Stimulated activated CD8-positive, alpha-beta memory T cell treated with anti-CD3 and anti-CD28 coated beads, Interleukin-12 subunit alpha, Interleukin-12 subunit beta, amount 100 ng/mL, for 24 hours (primary cell): Measurements from ENCODE around the gene BIN2.
"Not testable (repeated sequence)": the region's sequence is repeated elsewhere in the genome, so short reads cannot be mapped to it uniquely, and the experiment has no call there.

Experiments used
- DNase-seq: peaks from one replicate; pipeline ENCODE4 v3.0.0-alpha.2; 2020; ENCODE audit errors: extremely low read depth

BIN2 gene

GRCh38 chr12:51311389-51311788, 12.6 kb downstream of the BIN2 start:
- no peak for DNase-seq

- no peak for DNase-seq
Measured at GRCh38 chr12:51307655-51308593, 16.1 kb downstream of the BIN2 start.

- DNase-seq = no peak
Measured at GRCh38 chr12:51306507-51306906, 17.5 kb downstream of the BIN2 start.

DNA sequence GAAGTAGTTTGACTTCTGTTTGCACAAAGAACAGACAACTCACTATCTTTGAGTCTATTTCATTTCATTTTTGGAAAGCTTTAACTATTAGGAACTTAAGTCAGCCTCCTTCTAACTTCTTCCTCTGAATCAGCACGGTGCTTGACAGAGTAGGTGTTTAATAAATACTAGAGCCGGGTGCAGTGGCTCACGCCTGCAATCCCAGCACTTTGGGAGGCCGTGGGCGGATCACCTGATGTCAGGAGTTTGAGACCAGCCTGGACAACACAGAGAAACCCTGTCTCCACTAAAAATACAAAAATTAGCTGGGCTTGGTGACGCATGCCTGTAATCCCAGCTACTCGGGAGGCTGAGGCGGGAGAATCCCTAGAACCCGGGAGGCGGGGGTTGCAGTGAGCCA, 23.2 kb downstream of the BIN2 start:
- DNase-seq = not testable (repeated sequence)

GRCh38 chr12:51295651-51296050, 28.3 kb downstream of the BIN2 start:
- DNase-seq = no peak

DNA sequence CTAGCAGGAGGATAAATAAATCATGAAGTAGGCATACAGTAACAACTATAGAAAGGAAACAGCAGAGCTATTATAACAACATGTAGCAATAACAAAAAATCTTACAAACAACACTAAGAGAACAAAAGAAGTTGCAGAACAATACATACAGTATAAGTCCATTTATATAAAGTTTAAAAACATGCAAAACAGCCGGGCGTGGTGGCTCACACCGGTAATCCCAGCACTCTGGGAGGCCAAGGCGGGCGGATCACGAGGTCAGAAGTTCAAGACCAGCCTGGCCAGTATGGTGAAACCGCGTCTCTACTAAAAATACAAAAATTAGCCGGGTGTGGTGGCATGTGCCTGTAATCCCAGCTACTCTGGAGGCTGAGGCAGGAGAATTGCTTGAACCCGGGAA, 29.9 kb downstream of the BIN2 start:
- not testable (repeated sequence) for DNase-seq

- DNase-seq = no peak
Measured at GRCh38 chr12:51293696-51294095, 30.3 kb downstream of the BIN2 start.

- not testable (repeated sequence) for DNase-seq
Measured at GRCh38 chr12:51291603-51292513, 32.1 kb downstream of the BIN2 start.

DNA sequence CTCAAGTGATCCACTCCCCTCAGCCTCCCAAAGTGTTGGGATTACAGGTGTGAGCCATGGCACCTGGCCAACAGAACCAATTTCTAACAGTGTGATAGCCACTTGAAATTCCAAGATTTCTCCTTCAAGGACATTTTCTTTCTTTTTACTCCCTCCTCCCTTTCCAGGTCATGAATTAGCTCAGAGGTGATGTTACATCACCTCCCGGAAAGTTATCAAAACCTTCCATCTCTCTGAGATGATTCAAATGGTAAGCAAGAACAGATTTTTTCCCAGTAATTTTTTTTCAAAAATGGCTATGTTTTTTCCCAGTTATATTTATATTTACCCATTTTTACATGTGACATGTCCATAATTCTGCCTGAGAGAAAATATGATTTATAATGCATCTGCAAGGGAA, 38.1 kb downstream of the BIN2 start:
- DNase-seq = no peak

DNA sequence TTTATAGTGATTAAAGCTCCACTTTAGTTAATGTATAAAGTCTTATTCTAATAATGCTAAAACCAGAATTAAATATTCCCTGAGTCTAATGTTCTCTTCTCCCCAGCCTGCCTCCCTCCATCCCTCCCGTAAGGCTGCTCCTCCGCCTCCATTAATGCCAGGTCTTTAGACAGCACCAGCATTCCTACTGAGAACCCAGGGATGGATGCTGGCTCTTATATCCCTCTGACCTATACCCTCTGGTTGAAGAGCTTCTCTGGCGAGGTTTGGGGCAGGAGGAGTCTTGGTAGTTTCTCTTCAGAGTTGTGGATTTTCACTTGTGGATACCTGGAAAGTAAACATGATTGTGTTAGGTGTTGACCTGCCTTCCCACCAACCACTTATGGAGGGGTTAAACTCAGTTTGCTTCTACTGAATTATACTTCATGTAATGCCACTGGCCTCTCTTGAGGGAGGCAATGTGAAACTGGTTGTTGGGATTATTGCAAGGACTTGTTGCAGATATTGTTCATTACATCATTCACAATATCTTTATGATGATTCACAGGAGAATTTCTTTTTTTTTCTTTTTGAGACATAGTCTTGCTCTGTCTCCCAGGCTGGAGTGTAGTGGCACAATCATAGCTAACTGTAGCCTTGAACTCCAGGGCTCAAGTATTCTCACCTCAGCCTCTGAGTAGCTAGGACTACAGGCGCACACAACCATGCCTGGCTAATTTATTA, 42.6 kb downstream of the BIN2 start:
- no peak for DNase-seq

- no peak for DNase-seq
Measured at GRCh38 chr12:51275088-51275487, 48.9 kb downstream of the BIN2 start.

- not testable (repeated sequence) for DNase-seq
Measured at GRCh38 chr12:51272810-51273209, 51.2 kb downstream of the BIN2 start.

GRCh38 chr12:51270951-51271518, 52.9 kb downstream of the BIN2 start:
- DNase-seq = no peak

DNA sequence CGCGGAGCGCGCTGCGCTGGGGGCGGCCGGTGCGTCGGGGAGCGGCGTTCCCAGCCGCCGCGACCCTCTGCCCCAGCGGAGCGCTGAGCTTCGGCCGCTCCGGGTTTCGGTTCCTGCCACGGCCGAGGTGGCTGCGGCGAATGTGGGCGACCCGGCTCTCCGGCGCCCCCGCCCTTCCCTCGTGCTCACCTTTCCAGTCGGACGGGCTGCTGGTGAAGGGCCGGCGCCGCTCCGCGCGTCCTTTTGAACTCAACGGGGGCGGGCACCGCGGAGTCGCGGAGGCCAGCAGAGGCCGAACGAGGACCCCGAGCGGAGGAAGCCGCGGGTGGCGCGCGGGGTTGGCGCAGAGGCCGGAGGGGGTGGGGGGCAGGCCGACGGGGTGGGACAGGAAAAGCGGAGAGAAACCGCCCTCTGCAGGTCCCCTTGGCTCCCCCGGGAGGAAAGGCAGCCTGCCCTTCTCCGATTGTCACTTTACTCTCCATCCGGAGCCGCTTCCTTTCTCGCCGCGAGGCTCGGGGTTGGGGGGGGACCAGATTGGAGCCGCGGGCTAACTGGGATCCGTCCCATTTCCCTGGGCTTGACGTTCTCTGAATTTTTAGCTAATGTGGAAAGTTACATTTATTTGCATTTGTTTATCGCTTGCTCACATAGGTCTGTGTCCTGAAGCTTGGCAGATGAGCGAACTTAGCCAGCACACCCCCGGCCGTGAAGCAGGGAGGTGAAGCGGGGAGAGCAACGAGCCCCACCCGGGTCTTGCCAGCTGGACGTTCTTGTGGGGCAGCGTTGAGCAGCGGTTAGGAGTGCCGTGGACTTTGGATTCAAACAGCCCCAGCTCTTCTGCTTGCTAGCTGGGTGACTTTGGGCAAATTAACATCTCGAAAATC, 53.7 kb downstream of the BIN2 start, which contains the start of gene SMAGP:
TSS of gene SMAGP (minus strand) at position 349 of the 884 bp plus-strand sequence. CDS start 1,137 bp downstream, outside the sequence.
- no peak for DNase-seq

- no peak for DNase-seq
Measured at GRCh38 chr12:51269174-51270066, 54.6 kb downstream of the BIN2 start.

- no peak for DNase-seq
Measured at GRCh38 chr12:51265024-51265423, 59.0 kb downstream of the BIN2 start.

GRCh38 chr12:51264297-51264696, 59.7 kb downstream of the BIN2 start:
- no peak for DNase-seq

GRCh38 chr12:51263341-51263740, 60.6 kb downstream of the BIN2 start:
- no peak for DNase-seq

DNA sequence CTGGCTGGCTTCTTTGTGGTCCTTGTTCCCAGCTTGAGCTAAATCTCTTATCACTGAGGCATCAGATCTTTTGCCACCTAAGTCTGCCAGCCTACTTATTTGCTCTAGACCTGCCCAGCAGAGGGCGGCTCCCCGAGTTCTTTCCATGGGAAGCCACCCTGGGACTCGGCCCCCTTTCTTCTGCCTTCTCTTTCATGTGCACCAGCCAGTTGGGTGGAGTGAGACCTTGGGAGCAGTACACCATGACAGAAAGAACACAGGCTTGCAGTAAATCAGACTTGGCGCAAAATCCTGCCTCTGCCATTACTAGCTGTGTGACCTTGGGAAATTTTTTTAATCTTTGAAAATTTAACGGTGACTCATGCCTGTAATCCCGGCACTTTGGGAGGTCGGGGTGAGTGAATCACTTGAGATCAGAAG, 61.2 kb downstream of the BIN2 start:
- DNase-seq = no peak
